Measurements from ENCODE around the gene GLS. TPM values are rescaled to one million over a fixed set of nuclear protein-coding genes. Genes with fewer than 3 reads are reported as not detected.

Gene GLS
- total RNA-seq, 5 donors from 2014 or later (not counting 1 experiment from before 2014, with no cell fraction given): 192 to 233 (median 209) TPM

DNA sequence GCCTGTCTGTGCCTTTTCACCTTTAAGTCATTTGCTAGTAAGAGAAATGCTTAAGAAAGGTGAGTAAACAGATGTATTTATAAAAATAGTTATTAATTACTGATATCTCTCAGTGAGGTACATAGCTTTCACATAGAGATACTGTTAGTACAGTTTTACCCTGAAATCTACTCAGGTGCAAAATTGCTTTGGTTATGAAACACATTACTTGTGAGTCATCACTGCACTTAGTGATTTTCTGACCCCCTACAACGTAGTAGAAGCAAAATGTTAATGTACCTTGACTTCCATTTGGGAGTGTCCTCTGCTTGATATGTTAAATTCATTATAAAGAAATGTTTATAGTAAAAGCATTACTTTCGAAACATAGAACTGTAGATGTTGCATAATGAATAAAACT lies 6.5 kb downstream of the GLS start:
- WGBS (ENCODE audit: insufficient coverage): no CpG with 5 or more reads among the region's 2 CpGs
- Mint-ChIP-seq H3K4me1 (peaks cover 82 to 87% (median 87%) of the 10 kb centered on the region in 3 donors), H3K27ac (peak overlapping the region in 1 of 2 donors; percentile 62), H3K36me3 (peaks cover 13% of the 10 kb centered on the region), H3K27me3 (no peaks in the 10 kb centered on the region), H3K9me3 (no peaks in the 10 kb centered on the region), H3K4me3 (peak overlapping the region in 2 of 3 donors; percentile 31 to 45)
- Histone ChIP-seq H3K4me3 (ENCODE audit: control insufficient read depth in 1 of 2, extremely low read depth in 1 of 2, low read length in 1 of 2) (no peak overlapping the region), H3K4me1 (ENCODE audit: control insufficient read depth in 1 of 2, extremely low read depth in 1 of 2, insufficient read depth in 2 of 2, low read length in 2 of 2) (peaks cover 19 to 45% of the 10 kb centered on the region in 2 experiments), H3K9me3 (no peaks in the 10 kb centered on the region), H3K27ac (ENCODE audit: low read length) (no peak overlapping the region), H3K27me3 (replicated peaks in 1 of 2; ENCODE audit: control insufficient read depth in 2 of 2, extremely low read depth in 1 of 2, insufficient read depth in 2 of 2, low read length in 1 of 2) (no peaks in the 10 kb centered on the region), H3K36me3 (ENCODE audit: control insufficient read depth in 2 of 2, extremely low read depth in 1 of 2, insufficient read depth in 1 of 2, low read length in 1 of 2) (peaks cover 0 to 8% of the 10 kb centered on the region in 2 donors)
- CTCF ChIA-PET: interaction anchor here (0.5 to 1.8 kb wide), 8 partner anchors 12 to 341 kb away, joined by 3 to 7 read pairs (median 4); no protein-coding TSS in a partner anchor
- DNase-seq: no peak
- peak in 1 of 4 experiments; percentile 16 for ATAC-seq (replicated peaks in 1 of 4)
- POLR2A ChIA-PET: interaction anchor here (0.6 to 1.4 kb wide), 7 partner anchors 31 to 510 kb away, joined by 3 to 5 read pairs (median 3); no protein-coding TSS in a partner anchor

DNA sequence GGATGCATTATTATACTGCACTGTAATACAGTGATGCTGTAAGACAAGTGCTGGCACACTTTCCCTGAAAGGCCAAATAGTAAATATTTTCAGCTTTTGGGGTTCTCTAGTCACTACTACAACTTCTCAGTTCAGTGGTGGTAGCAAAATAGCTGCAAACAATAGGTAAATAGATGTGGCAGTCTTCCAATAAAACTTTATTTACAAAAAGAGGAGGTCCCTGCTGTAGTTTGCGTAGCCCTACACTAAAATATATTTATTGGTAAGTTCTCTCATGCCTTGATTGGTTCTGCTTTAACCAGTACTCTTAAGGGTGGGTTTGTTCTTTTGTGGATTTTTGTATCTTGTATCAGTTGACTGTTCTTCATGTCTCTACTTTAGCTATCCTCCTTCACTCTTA lies 7.8 kb downstream of the GLS start:
- ATAC-seq (replicated peaks in 1 of 4): no peak
- Mint-ChIP-seq H3K4me3 (peak overlapping the region; percentile 31 to 45 (median 45)), H3K4me1 (peaks cover 81 to 89% (median 84%) of the 10 kb centered on the region in 3 donors), H3K36me3 (peaks cover 13% of the 10 kb centered on the region), H3K27ac (peak overlapping the region; percentile 62 to 70), H3K9me3 (no peaks in the 10 kb centered on the region), H3K27me3 (no peaks in the 10 kb centered on the region)
- Histone ChIP-seq H3K4me3 (ENCODE audit: control insufficient read depth in 1 of 2, extremely low read depth in 1 of 2, low read length in 1 of 2) (no peak overlapping the region), H3K27ac (ENCODE audit: low read length) (no peak overlapping the region), H3K36me3 (ENCODE audit: control insufficient read depth in 2 of 2, extremely low read depth in 1 of 2, insufficient read depth in 1 of 2, low read length in 1 of 2) (peaks cover 0 to 8% of the 10 kb centered on the region in 2 donors), H3K27me3 (replicated peaks in 1 of 2; ENCODE audit: control insufficient read depth in 2 of 2, extremely low read depth in 1 of 2, insufficient read depth in 2 of 2, low read length in 1 of 2) (no peaks in the 10 kb centered on the region), H3K4me1 (ENCODE audit: control insufficient read depth in 1 of 2, extremely low read depth in 1 of 2, insufficient read depth in 2 of 2, low read length in 2 of 2) (peaks cover 17 to 37% of the 10 kb centered on the region in 2 experiments), H3K9me3 (no peaks in the 10 kb centered on the region)
- no peak for DNase-seq
- ChIA-PET POLR2A (interaction anchor here in 1 of 2 donors (0.8 to 1.3 kb wide), 2 partner anchors 11 to 17 kb away, joined by 3 read pairs; no protein-coding TSS in a partner anchor), CTCF (interaction anchor here in 1 of 2 donors (0.6 to 1.8 kb wide), 4 partner anchors 14 to 137 kb away, joined by 3 to 7 read pairs (median 3); no protein-coding TSS in a partner anchor)
- WGBS (ENCODE audit: insufficient coverage): no CpG with 5 or more reads among the region's 1 CpG

DNA sequence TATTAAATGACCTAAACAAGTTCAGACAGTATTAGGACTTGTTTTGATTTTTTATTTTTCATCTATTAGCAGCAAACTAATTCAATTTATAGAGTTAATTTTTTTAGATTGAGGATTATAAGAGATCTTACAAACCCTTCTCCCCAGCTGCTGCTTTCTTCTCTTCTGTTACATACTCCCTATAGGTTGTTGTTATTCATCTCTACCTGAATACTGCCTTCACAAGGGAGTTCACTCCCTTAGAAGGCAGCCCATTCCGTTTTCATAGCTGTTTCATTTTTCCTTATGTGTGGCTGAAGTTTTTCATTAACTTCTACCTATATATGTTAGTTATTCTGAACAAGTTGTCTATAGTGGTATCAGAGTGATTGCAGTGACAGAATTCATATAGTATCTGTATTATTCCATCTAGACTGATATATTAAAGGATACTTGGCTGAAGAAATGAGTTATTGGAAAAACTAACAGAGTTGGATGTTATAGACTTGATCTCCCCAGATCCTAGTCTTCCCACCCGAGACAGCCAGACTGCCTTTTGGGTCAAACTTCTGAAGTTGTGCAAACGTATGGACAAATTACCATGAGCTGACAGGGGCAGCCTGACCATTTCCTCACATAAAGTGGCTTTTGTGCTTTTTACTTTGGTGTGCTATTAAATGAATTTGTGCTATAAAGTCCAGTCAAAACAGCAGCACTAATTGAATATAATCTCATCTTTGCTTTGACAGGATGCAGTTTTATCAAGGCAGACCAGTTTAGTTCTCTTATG lies 8.7 kb downstream of the GLS start:
- DNase-seq: no peak
- no peak overlapping the region for H3K27ac ChIP-seq (ENCODE audit: low read length)
- ChIA-PET POLR2A (interaction anchor here in 1 of 2 donors (0.8 to 1.4 kb wide), 6 partner anchors 7 to 125 kb away, joined by 3 to 10 read pairs (median 4); partner anchors contain the start of genes GLS and STAT1), CTCF (interaction anchor here (0.5 to 1.8 kb wide), 3 partner anchors 7 to 39 kb away, joined by 3 to 7 read pairs (median 5); no protein-coding TSS in a partner anchor)
- no peaks in the 10 kb centered on the region for H3K9me3 ChIP-seq
- peak overlapping the region in 2 of 3 donors; percentile 45 to 51 for H3K4me3 Mint-ChIP-seq
- no peaks in the 10 kb centered on the region for H3K9me3 Mint-ChIP-seq
- H3K36me3 ChIP-seq (ENCODE audit: control insufficient read depth in 2 of 2, extremely low read depth in 1 of 2, insufficient read depth in 1 of 2, low read length in 1 of 2): peaks cover 0 to 9% of the 10 kb centered on the region in 2 donors
- peaks cover 9% of the 10 kb centered on the region for H3K36me3 Mint-ChIP-seq
- no peak overlapping the region for H3K4me3 ChIP-seq (ENCODE audit: control insufficient read depth in 1 of 2, extremely low read depth in 1 of 2, low read length in 1 of 2)
- peak overlapping the region; percentile 61 to 76 for H3K27ac Mint-ChIP-seq
- H3K4me1 Mint-ChIP-seq: peaks cover 81 to 88% (median 82%) of the 10 kb centered on the region in 3 donors
- H3K27me3 Mint-ChIP-seq: no peaks in the 10 kb centered on the region
- WGBS (ENCODE audit: insufficient coverage): no CpG with 5 or more reads among the region's 3 CpGs
- ATAC-seq (replicated peaks in 1 of 4): no peak
- H3K27me3 ChIP-seq (replicated peaks in 1 of 2; ENCODE audit: control insufficient read depth in 2 of 2, extremely low read depth in 1 of 2, insufficient read depth in 2 of 2, low read length in 1 of 2): no peaks in the 10 kb centered on the region
- H3K4me1 ChIP-seq (ENCODE audit: control insufficient read depth in 1 of 2, extremely low read depth in 1 of 2, insufficient read depth in 2 of 2, low read length in 2 of 2): peaks cover 17 to 34% of the 10 kb centered on the region in 2 experiments

DNA sequence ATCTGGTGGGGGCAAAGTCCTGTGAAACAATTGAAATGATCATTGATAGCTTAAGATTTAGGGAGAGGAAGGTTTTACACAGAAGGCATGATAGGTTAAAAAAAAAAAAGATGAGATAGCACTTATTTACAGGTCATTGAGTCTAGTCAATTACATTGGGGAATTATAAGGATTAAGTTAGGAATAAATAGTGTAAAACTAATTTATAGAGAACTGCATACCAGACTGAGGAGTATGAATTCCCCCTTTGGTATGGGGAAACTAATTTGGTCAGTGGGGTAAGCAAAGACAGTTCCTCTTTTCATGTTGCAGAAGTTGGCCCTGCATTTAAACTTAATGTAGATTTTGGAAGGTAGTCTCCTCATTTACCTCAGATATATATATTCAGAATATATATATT lies 10.8 kb downstream of the GLS start:
- Histone ChIP-seq H3K9me3 (no peaks in the 10 kb centered on the region), H3K27ac (ENCODE audit: low read length) (no peak overlapping the region), H3K4me3 (ENCODE audit: control insufficient read depth in 1 of 2, extremely low read depth in 1 of 2, low read length in 1 of 2) (no peak overlapping the region), H3K4me1 (ENCODE audit: control insufficient read depth in 1 of 2, extremely low read depth in 1 of 2, insufficient read depth in 2 of 2, low read length in 2 of 2) (peaks cover 6 to 27% of the 10 kb centered on the region in 2 experiments), H3K27me3 (replicated peaks in 1 of 2; ENCODE audit: control insufficient read depth in 2 of 2, extremely low read depth in 1 of 2, insufficient read depth in 2 of 2, low read length in 1 of 2) (no peaks in the 10 kb centered on the region), H3K36me3 (ENCODE audit: control insufficient read depth in 2 of 2, extremely low read depth in 1 of 2, insufficient read depth in 1 of 2, low read length in 1 of 2) (peaks cover 0 to 24% of the 10 kb centered on the region in 2 donors)
- Mint-ChIP-seq H3K9me3 (no peaks in the 10 kb centered on the region), H3K36me3 (peaks cover 18% of the 10 kb centered on the region), H3K4me3 (no peak overlapping the region), H3K27ac (peak overlapping the region; percentile 60 to 65), H3K4me1 (peaks cover 71 to 79% (median 74%) of the 10 kb centered on the region in 3 donors), H3K27me3 (no peaks in the 10 kb centered on the region)
- POLR2A ChIA-PET: interaction anchor here (0.6 to 1.3 kb wide), 7 partner anchors 9 to 260 kb away, joined by 3 to 9 read pairs (median 4); no protein-coding TSS in a partner anchor
- no peak for DNase-seq
- CTCF ChIA-PET: interaction anchor here (0.6 to 2.7 kb wide), 4 partner anchors 9 to 41 kb away, joined by 4 to 12 read pairs (median 5); no protein-coding TSS in a partner anchor
- no peak for ATAC-seq (replicated peaks in 1 of 4)

- Mint-ChIP-seq H3K27ac (peak overlapping the region; percentile 11 to 59), H3K9me3 (no peaks in the 10 kb centered on the region), H3K4me3 (peak overlapping the region in 1 of 3 donors; percentile 28), H3K27me3 (no peaks in the 10 kb centered on the region), H3K4me1 (peaks cover 74 to 80% (median 75%) of the 10 kb centered on the region in 3 donors), H3K36me3 (peaks cover 23% of the 10 kb centered on the region)
- no peak for ATAC-seq (replicated peaks in 1 of 4)
- POLR2A ChIA-PET: interaction anchor here (0.5 to 2.4 kb wide), 6 partner anchors 9 to 313 kb away, joined by 3 to 33 read pairs (median 4); no protein-coding TSS in a partner anchor
- Histone ChIP-seq H3K9me3 (no peaks in the 10 kb centered on the region), H3K4me1 (ENCODE audit: control insufficient read depth in 1 of 2, extremely low read depth in 1 of 2, insufficient read depth in 2 of 2, low read length in 2 of 2) (peaks cover 3 to 26% of the 10 kb centered on the region in 2 experiments), H3K27ac (ENCODE audit: low read length) (no peak overlapping the region), H3K27me3 (replicated peaks in 1 of 2; ENCODE audit: control insufficient read depth in 2 of 2, extremely low read depth in 1 of 2, insufficient read depth in 2 of 2, low read length in 1 of 2) (no peaks in the 10 kb centered on the region), H3K36me3 (ENCODE audit: control insufficient read depth in 2 of 2, extremely low read depth in 1 of 2, insufficient read depth in 1 of 2, low read length in 1 of 2) (peaks cover 0 to 29% of the 10 kb centered on the region in 2 donors), H3K4me3 (ENCODE audit: control insufficient read depth in 1 of 2, extremely low read depth in 1 of 2, low read length in 1 of 2) (no peak overlapping the region)
- no CpG with 5 or more reads among the region's 1 CpG for WGBS (ENCODE audit: insufficient coverage)
- CTCF ChIA-PET: interaction anchor here (1.1 to 2.7 kb wide), 5 partner anchors 10 to 56 kb away, joined by 3 to 12 read pairs (median 4); no protein-coding TSS in a partner anchor
- no peak for DNase-seq
Observed at GRCh38 chr2:190891889-190892288, 11.3 kb downstream of the GLS start.

GRCh38 chr2:190893157-190893556 lies 12.5 kb downstream of the GLS start:
- Mint-ChIP-seq H3K4me1 (peaks cover 63 to 69% (median 65%) of the 10 kb centered on the region in 3 donors), H3K36me3 (peaks cover 26% of the 10 kb centered on the region), H3K27me3 (no peaks in the 10 kb centered on the region), H3K4me3 (no peak overlapping the region), H3K9me3 (no peaks in the 10 kb centered on the region), H3K27ac (peak overlapping the region in 1 of 2 donors; percentile 58)
- POLR2A ChIA-PET: interaction anchor here (0.6 to 2.4 kb wide), 7 partner anchors 10 to 105 kb away, joined by 3 to 33 read pairs (median 6); no protein-coding TSS in a partner anchor
- Histone ChIP-seq H3K4me3 (ENCODE audit: control insufficient read depth in 1 of 2, extremely low read depth in 1 of 2, low read length in 1 of 2) (no peak overlapping the region), H3K27ac (ENCODE audit: low read length) (peak overlapping the region; percentile 6), H3K4me1 (ENCODE audit: control insufficient read depth in 1 of 2, extremely low read depth in 1 of 2, insufficient read depth in 2 of 2, low read length in 2 of 2) (peaks cover 3 to 15% of the 10 kb centered on the region in 2 experiments), H3K36me3 (ENCODE audit: control insufficient read depth in 2 of 2, extremely low read depth in 1 of 2, insufficient read depth in 1 of 2, low read length in 1 of 2) (peaks cover 0 to 35% of the 10 kb centered on the region in 2 donors), H3K9me3 (no peaks in the 10 kb centered on the region), H3K27me3 (replicated peaks in 1 of 2; ENCODE audit: control insufficient read depth in 2 of 2, extremely low read depth in 1 of 2, insufficient read depth in 2 of 2, low read length in 1 of 2) (no peaks in the 10 kb centered on the region)
- CTCF ChIA-PET: interaction anchor here (0.7 to 2.7 kb wide), 7 partner anchors 9 to 45 kb away, joined by 3 to 12 read pairs (median 4); partner anchors contain the start of gene GLS (in 1 of the 2)
- DNase-seq (no peak), ATAC-seq (replicated peaks in 1 of 4) (no peak)

Data from T-cell (primary cell).